Femur (tissue), 1 donor: Measurements from ENCODE around the gene HNRNPA2B1.

Experiments used
- DNase-seq: peaks from one replicate; pipeline ENCODE4 v3.0.0-alpha.2; 2017

HNRNPA2B1 gene

DNA sequence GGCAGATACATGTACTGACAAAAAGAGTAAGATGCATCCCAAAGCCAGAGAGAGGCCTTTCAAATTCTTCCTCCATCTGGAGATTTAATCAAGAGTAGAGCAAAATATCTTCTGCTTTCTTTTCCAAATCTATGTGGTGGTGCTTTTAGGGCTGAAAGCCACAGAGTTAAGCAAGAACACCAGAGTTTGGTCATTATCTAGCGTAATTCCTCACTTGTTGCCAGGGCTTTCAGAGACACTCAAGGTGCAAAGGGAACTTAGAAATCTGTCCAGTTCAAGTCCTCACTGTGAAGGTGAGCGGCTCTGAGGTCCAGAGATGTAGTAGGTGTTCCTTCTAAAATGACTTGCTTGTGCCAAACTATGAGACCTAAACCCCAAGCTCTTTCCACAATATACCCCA is 59.5 kb downstream of the HNRNPA2B1 start:
- no peak for DNase-seq

DNA sequence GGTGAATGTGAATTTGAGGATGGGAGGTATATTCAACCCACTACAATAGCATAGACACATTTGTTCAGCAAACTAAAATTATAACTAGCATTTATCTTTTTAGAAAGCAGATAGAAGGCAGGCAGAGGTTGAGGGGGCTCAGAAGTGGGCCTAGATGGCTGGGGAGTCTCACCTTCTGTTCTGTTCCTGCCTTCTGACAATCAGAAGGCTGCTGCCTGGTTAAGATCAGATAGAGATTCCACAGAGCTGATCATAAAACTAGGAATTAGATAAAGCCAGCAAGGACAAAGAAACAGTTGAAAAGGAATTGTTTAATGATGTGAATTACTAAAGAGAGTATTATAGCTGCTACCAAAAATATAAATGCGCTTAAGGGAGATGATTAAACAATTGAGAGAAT is 60.2 kb downstream of the HNRNPA2B1 start:
- no peak for DNase-seq
